ENCODE results near the gene KIF23.

The KIF23 gene

DNA sequence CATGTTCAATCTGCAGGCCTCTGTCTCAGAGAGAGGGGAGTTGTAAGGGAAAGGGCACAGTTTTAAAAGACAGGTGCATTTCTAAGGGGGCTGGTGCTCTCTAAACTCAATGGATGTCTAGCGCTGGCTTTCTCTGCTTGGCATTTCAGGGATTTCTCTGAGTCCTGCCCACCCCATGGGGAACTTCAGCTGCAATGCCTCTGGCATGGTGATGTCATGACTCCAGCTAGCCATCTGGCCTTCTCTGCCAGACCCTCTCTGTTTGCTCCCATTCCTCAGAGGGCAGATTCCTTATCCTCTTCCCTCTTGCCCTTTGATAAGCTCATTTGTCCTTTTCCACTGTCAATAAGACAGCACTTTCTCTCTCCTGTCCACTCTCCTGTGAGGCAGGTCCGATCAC lies 79.3 kb downstream of the KIF23 start:
- DNase-seq (ENCODE audit: low read depth) = no peak

GRCh38 chr15:69496001-69496400 lies 81.9 kb downstream of the KIF23 start:
- DNase-seq (ENCODE audit: low read depth) = no peak

DNA sequence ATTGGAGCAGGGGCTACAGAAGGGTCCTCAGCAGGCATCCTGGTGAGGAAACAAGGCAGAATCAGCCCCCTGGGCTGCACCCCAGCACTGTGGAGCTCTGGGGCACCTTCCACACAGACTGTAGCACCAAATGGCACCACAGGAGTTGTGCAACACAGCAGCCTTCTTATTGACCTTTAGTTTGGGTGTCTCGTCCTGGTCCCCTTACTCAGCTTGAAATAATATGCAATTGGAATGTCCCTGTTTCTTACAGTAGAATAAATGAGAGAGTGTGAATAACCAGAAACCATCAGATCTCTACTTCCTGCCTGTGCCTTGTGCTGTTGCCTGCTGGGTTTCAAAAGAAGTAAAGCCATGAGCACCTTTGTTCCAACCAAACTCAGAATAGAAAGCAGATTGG lies 82.9 kb downstream of the KIF23 start:
- DNase-seq (ENCODE audit: low read depth) = no peak

DNA sequence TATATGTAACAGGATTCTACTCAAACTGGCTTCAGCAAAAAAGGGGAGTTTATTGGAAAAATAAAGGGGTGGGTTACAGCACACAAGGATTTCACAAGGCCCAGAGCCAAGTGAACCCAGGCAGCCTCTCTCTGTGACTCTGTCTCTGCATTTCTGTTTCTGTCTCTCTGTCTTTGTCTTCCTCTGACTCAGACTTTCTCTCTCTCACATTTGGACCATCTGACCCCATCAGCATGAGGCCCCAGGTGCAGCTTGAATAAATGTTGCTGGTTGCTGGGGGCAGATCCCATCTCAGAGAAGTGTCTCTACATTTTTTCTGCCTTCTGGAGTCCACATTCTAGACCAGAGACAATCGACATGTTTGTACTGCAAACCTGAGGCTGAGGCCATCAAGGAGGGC lies 83.5 kb downstream of the KIF23 start:
- DNase-seq (ENCODE audit: low read depth) = no peak

All from activated T-helper 1 cell treated with Interleukin-2 at 50 U/mL for 16 hours (primary cell).